Brain microvascular endothelial cell (primary cell): ENCODE data around the gene LAPTM4A.

Experiments
- DNase-seq: peaks from one replicate; pipeline ENCODE4 v3.0.0-alpha.2; 2020
- H3K27ac ChIP-seq: fragments of 250-450 bp; sonication (Bioruptor Pico); 2 replicates; pipeline ENCODE4 v1.5.1; 2020; ENCODE audit warnings: mild to moderate bottlenecking, moderate library complexity
- H3K27me3 ChIP-seq: fragments of 250-450 bp; sonication (Bioruptor Pico); replicated peaks from 2 replicates; pipeline ENCODE4 v1.5.1; 2020; ENCODE audit warnings: mild to moderate bottlenecking
- H3K36me3 ChIP-seq: fragments of 250-450 bp; sonication (Bioruptor Pico); replicated peaks from 2 replicates; pipeline ENCODE4 v1.5.1; 2020; ENCODE audit warnings: mild to moderate bottlenecking
- H3K4me3 ChIP-seq: 2 replicates; pipeline ENCODE4 v1.5.1; 2011; ENCODE audit warnings: low read depth, mild to moderate bottlenecking, control low read depth, low read length, moderate library complexity
- CTCF ChIP-seq: IDR thresholded peaks from 2 replicates; pipeline ENCODE4 v1.5.1; 2011; ENCODE audit warnings: low read depth, mild to moderate bottlenecking, moderate library complexity, low read length, control low read depth, inconsistent platforms; ENCODE audit errors: missing control alignments
- in situ Hi-C: cut with HindIII; loops from 2 replicates; pipeline ENCODE4 v1.10.0; 2017; ENCODE audit warnings: low sequenced_read_pairs, low pct_ligation_motif_present

The LAPTM4A gene

GRCh38 chr2:20073460-20073859 lies 22.0 kb upstream of the LAPTM4A start:
- no peak overlapping the region for H3K27ac ChIP-seq
- in situ Hi-C loops, result no loop called here

GRCh38 chr2:20072436-20073158 lies 21.2 kb upstream of the LAPTM4A start:
- Histone ChIP-seq H3K4me3 (no peak overlapping the region), H3K27ac (peak overlapping the region; percentile 73)
- no peak for TF ChIP-seq CTCF

More at GRCh38 chr2:20073460-20073859, 22.0 kb upstream of the LAPTM4A start:
- TF ChIP-seq CTCF, result no peak
- Histone ChIP-seq H3K4me3 (no peak overlapping the region), H3K36me3 (no peaks in the 10 kb centered on the region), H3K27me3 (no peaks in the 10 kb centered on the region)
- DNase-seq, result no peak

GRCh38 chr2:20071397-20072383 lies 20.3 kb upstream of the LAPTM4A start:
- peak overlapping the region; percentile 73 for H3K27ac ChIP-seq
- DNase-seq, result peak; percentile 63
- no peak for TF ChIP-seq CTCF
- H3K4me3 ChIP-seq, result peak overlapping the region; percentile 3
- in situ Hi-C loops, result no loop called here
- no peaks in the 10 kb centered on the region for H3K27me3 ChIP-seq
- H3K36me3 ChIP-seq, result no peaks in the 10 kb centered on the region

More at GRCh38 chr2:20072436-20073158, 21.2 kb upstream of the LAPTM4A start:
- no peaks in the 10 kb centered on the region for H3K36me3 ChIP-seq
- H3K27me3 ChIP-seq, result no peaks in the 10 kb centered on the region
- DNase-seq, result no peak
- in situ Hi-C loops, result no loop called here

GRCh38 chr2:20069756-20070155 lies 18.3 kb upstream of the LAPTM4A start:
- no peak for DNase-seq
- in situ Hi-C loops, result no loop called here
- H3K36me3 ChIP-seq, result no peaks in the 10 kb centered on the region
- no peak for TF ChIP-seq CTCF
- no peak overlapping the region for H3K27ac ChIP-seq
- H3K27me3 ChIP-seq, result no peaks in the 10 kb centered on the region
- no peak overlapping the region for H3K4me3 ChIP-seq

GRCh38 chr2:20067992-20068584 lies 16.7 kb upstream of the LAPTM4A start:
- H3K27ac ChIP-seq, result peak overlapping the region; percentile 57
- H3K4me3 ChIP-seq, result no peak overlapping the region
- DNase-seq, result peak; percentile 72
- no peaks in the 10 kb centered on the region for H3K27me3 ChIP-seq
- no peaks in the 10 kb centered on the region for H3K36me3 ChIP-seq
- in situ Hi-C loops, result no loop called here
- no peak for TF ChIP-seq CTCF
